ENCODE data around the gene SMCO3.

The SMCO3 gene

DNA sequence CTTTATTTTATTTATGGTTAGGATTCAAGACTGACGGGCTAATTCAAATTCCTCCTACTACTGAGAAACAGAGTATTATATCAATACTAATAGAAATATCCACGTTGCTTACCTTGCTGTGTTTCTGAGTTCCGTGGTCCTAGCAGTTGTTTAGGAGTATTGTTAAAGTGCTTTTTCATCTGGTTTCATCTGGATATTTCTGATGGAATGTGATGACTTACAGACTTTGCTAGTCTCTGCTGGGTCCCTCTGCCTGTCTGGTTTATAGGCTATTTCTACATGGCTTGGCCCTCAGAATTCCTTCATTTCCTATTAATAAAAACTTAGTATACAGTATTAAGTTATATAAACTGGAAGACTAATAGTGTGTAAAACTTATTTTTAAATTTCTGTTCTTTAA lies at the start of gene SMCO3:
TSS of gene SMCO3 (minus strand) at position 169 of the 400 bp plus-strand sequence. CDS start 7,502 bp downstream, outside the sequence.
- no peak for DNase-seq (ENCODE audit: low read depth)

DNA sequence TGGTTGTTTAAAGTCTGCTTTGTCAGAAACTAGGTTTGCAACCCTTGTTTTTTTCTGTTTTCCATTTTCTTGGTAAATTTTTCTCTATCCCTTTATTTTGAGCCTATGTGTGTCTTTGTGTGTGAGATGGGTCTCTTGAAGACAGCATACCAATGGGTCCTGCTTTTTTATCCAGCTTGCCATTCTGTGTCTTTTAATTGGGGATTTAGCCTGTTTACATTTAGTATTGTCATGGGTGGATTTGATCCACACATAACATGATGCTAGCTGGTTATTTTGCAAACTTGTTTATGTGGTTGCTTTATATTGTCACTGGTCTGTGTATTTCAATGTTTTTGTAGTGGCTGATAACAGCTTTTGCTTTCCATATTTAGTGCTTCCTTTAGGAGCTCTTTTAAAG lies 46.5 kb upstream of the SMCO3 start:
- no peak for DNase-seq (ENCODE audit: low read depth)

DNA sequence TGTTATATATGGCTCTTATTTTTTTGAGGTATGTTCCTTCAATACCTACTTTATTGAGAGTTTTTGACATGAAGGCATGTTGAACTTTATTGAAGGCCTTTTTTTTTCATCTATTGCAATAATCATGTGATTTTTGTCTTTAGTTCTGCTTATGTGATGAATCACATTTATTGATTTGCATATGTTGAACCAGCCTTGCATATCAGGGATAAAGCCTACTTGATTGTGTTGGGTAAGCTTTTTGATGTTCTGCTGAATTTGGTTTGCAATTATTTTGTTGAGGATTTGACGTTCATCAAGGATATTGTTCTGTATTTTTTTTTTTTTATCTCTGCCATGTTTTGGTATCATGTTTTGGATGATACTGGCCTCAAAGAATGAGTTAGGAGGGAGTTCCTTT lies 44.5 kb upstream of the SMCO3 start:
- DNase-seq (ENCODE audit: low read depth): no peak

DNA sequence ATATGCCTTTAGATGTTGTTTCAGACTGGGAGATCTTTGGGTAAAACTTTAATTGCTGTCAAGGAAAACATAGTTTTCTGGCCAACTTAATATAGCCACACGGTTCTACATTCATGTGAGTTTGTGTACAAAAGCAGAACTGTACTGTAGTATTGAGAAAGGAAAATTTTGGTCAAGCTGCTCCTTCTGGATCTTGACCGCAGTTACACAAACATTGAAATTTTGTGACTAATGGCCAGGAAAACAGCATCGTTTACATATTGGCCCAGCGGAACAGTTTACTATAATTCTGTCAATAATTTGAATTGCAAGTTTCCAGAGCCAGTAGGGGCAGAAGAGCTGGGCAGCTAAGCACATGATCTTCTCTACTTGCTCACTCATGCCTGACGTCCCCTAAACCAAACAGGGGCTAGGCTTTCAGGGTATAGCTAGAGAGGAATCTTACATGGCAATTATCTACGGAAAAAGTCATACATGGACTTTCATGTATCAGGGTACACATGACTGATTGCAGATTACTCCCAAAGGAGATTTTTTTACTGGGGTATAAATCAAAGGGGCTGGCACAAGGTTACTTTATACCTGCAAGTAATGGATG lies 40.7 kb upstream of the SMCO3 start:
- no peak for DNase-seq (ENCODE audit: low read depth)

DNA sequence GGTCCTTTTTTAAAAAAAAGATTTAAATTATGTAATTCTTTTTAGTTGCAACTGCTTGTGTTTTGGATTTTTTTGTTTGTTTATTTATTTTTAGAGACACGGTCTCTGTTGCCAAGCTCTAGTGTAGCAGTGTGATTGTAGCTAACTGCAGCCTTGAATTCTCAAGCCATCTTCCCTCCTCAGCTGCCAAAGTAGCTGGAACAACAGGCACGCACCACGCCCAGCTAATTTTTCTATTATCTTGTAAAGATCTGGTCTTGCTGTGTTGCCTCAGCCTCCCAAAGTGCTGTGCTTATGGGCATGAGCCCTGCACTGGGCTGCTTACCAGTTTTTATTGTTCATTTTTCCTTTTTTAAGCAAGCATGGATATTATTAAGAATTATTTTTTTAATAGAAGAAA lies 40.0 kb upstream of the SMCO3 start:
- DNase-seq (ENCODE audit: low read depth): no peak

DNA sequence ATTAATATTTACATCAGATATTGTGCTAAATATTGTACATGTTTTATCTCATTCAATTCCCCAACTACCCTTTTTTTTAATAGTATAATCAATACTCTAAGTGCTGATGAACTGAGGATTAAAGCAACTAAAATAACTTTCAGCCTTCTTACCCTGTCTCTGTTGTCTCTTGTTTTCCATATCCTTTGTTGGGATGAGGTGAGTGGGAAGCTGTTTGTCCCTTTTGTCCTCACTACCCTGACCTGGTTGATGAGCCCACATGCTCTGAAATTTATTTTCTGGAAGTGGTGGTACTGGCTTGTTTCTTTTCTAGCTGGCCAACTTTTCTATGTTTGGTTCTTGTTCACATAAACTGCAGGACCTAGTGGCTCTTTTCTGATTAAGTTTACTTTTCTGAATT lies 38.9 kb upstream of the SMCO3 start:
- DNase-seq (ENCODE audit: low read depth): no peak

DNA sequence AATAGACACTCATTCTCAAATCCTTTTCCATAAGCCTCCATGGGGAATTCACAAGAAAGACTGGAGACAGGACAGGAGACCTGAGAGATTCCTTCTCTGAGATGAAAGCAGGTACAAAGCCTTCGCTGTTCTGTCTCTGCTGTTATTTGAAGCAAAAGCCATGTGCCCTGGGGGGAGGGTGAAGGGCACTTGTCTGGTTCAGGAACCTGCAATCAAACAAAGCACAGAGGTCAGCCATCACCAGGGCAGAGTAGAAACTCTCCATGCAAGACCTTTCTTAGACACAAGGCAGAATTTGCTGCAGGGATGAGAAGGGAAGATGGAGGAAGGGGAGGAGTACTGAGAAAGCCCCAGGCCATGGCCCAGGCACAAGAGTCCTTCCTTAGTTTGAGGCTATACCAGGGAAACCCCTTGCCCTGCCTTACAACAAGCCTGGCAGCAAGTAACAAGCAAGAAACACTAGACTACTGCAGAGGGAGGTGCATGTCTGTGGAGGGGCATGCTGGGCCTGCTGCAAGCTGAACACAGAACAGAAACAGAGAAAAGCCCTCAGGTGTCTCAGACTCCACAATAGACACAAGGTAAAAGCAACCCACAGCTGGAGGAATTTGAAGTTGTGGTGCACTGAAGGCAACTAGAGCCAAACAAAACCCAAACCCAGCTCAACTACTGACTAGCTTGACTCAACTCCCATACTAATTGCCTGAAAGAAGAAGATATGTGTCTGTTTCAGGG lies 37.1 kb upstream of the SMCO3 start:
- DNase-seq (ENCODE audit: low read depth): no peak

DNA sequence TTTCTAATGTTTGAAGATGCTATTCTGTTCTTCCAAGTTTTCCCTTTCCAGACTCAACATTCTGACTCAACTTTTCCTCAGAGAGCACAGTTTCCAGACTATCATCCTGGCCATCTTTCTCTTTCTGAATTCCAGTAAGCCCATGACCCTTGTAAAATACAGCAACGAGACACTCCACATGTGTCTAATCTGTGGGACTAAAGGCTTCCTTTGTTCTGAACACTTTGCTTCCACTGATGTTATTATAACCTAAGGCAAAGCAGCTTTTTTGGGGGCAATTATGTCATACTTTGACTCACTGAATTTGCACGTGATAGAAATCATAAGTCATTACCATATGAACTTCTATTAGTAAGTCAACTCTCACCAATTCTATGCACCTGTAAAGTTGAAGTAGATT lies 35.7 kb upstream of the SMCO3 start:
- DNase-seq (ENCODE audit: low read depth): no peak

DNA sequence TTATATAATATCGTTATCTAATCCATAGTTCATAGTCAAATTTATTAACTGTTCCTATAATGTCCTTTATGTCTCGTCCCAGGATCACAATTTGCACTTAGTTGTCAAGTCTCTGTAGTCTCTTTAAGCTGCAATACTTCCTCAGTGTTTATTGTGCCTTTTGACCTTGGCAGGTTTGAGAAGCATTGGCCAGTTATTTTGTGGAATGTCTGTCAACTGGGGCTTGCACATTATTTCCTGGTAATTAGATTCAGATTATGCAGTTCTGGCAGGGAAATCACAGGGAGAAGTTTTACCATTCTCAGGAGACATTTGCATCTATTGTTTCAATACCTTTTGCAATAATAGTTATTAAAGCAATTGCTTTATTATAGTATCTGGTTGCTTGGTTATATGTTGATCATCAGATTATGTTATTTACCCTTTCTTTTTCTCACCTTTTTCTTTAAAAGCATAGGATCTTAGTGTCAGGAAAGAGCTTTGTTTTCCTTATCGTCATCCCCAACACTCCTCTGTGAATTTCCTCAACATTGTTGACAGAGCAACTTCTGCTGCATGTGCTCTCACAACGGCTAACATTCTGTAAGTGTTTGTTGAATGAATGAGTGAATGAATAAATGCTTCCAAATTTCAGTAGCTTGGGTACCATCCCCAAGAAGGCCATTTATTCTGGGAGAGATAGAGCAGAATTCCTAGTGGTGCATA lies 33.0 kb upstream of the SMCO3 start:
- no peak for DNase-seq (ENCODE audit: low read depth)

DNA sequence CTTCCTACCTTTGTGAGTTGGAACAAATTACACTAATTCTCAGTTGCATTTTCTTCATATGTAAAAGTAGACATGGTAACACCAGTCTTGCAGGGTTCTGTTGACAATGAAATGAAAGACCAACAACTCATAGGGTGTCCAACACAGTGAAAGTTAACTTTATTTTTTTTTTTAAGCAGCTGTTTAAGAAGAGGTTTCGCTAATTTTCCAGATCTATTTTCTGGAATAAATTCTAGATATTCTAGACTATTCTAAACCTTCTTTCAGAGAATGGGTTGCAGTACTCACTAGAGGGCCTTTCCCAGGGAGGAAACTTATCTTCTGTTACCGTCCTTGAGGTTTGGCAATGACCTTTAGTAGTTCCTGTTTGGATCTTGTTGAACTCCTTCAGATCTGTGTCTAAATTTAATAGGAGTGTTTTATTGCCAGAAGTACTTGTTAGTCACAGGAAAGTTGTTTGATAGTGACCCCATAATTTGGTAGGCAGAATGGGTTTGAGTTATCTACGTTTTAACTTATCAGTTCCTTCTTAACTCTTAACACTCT lies 32.1 kb upstream of the SMCO3 start:
- no peak for DNase-seq (ENCODE audit: low read depth)

DNA sequence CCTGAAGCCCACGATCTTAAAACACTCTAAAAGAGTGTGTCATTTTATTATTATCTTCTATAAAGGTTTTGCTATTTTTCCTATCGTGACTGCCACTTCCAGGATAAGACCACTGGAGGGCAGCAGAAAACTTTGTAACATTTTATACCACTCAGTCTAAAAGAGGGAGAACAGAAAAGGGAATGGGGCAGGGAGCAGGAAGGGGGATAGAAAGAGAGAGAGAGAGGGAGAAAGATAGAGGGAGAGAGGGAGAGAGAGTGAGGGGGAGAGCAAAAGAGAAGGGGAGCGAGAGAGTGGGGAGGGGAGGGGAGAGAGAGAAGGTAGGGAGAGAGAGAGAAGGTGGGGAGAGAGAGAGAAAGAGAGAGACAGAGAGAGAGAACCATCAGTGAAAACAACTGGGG lies 31.4 kb upstream of the SMCO3 start:
- DNase-seq (ENCODE audit: low read depth): no peak

DNA sequence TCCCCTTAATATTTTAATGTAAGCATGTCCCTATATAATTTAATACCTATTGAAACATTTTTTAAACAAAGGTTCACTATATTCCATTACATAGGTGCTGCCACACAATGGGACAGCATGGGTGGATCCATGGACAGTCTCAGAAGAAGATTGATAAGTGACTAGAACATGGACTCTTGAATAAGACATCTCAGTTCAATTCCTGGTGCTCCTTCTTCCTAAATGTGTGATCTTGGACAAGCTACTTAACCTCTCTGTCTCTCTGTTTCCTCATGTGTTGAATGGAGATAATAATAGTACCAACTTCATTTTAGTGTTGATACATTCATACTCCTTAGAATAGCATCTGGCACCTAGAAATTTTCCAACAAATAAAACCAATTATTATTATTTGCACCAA lies 30.4 kb upstream of the SMCO3 start:
- DNase-seq (ENCODE audit: low read depth): no peak

DNA sequence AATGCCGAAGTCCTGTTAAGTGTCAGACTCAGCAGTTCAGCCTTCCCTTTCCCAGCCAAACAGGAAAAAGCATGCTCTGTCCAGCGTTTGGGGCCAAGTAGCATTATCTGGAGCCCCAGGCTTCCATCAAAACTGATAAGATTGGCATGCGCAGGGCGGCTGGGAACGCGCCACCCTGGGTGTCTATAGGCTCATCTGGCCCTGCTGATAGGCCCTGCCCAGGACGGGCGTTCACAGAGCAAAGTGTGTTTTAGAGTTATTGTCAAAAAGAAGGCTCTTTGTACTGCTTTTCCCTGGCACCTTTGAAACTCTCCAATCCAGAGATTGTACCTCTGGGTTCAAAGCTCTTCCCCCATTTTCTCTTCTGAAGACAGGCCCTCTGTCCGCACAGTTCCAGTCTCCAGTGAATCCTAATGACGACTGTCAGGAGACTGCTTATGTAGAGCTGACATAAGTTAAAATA lies 29.5 kb upstream of the SMCO3 start, which contains the start of gene ART4:
TSS of gene ART4 (minus strand) at position 102 of the 463 bp plus-strand sequence. CDS start 413 bp downstream, outside the sequence.
- no peak for DNase-seq (ENCODE audit: low read depth)

DNA sequence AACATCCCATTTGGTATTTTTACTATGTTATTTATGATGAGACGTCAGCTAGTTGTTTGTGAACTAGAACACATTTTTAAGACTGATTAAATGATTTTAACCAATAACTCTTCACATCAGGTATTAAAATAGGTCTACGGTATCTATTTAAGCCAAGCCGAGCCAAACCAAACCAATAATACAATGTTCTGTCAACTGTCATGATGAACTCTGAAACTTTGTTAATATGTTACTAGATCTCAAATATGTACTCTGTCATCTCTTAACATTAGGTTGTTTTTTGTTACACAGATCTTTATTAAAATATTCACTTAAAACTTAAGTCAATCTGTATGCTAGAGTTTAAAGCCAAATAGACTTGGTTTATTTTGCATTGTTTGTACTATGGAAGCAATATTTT lies 28.3 kb upstream of the SMCO3 start:
- DNase-seq (ENCODE audit: low read depth): no peak

DNA sequence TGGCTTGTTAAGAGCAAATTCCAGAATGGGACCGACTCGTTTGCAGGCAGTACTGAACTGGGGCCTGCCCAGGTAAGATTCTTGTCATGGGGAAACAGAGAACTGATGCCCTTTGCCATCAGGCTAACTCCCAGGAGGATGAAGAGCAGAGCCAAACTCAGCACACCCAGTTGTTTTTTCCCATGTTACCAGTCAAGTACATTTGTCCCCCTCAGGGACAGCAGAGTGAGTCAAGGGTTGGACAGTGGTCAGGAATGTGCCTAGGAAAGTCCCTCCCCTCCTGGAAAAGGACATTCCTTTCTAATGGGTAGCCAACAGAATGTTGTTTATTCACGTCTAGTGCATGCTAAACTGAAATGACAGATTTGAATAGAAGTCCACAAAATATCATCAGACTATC lies 27.8 kb upstream of the SMCO3 start:
- peak; percentile 44 for DNase-seq (ENCODE audit: low read depth)

DNA sequence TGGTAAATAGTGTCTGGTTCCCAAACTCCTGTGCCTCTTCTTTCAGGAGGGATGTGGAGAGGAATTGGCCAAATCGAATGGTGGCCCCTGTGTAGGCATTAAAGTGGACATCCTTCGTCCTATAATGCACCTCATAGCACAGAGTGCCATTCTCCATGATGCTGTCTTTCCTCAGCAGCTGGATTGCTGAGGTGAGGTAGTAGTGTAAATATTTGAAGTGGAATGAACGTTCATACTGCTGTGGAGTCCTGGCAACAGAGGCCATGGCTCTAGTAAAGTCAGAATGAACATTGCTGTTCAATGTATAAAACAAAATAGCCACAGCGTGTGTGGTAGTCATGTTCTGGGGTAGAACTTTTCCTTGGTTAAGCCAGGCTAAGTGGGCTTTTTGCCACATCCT lies 26.6 kb upstream of the SMCO3 start:
- no peak for DNase-seq (ENCODE audit: low read depth)

DNA sequence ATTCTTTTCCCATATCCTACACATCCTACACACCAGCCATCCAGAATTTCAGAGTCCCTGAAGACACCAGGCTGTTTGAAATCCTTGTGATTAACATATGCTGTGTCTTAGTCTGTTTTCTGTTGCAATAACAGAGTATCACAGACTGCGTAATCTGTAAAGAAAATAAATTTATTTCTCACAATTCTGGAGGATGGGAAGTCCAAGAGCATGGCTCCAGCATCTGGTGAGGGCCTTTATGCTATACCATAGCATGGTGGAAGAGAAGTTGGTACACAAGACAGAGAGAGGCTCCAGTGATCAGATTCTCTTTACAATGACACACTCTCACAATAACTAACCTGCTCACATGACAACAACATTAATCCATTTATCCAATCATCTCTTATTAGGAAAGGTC lies 25.3 kb upstream of the SMCO3 start:
- no peak for DNase-seq (ENCODE audit: low read depth)

DNA sequence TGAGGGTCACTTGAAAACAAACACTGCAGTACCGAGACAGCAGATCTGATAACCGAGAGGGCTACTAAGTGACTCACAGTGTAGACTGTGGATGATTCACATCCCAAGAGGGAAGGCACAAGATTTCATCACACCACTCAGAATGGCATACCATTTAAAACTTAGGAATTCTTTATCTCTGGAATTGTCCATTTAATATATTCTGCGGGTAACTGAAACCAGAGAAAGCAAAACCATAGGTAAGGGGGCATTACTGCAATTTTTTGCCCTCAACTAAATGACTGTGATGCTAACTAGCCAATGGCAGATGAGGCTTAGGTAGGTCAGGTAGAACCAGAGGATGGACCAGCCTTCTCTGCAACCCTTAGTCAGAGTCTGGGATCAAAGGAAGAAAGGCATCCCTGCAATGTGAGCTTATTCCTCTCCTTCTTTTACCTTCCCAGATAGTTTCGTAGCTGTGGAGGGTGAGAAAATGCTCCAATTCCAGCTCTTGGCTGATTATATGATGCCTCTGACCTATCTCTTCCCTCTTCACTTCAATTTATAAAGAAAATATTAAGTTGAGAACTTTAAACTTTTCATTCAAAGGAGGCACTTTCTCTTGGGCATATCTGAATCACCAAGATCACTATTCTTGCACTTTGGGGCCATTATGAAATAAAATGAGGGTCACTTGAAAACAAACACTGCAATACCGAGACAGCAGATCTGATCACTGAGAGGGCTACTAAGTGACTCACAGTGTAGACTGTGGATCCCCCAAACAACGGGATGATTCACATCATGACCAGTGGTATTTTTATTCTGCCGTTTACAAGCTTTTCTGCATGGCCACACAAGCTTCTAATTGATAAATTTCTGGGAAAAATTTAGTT lies 22.6 kb upstream of the SMCO3 start:
- peak; percentile 79 for DNase-seq (ENCODE audit: low read depth)

DNA sequence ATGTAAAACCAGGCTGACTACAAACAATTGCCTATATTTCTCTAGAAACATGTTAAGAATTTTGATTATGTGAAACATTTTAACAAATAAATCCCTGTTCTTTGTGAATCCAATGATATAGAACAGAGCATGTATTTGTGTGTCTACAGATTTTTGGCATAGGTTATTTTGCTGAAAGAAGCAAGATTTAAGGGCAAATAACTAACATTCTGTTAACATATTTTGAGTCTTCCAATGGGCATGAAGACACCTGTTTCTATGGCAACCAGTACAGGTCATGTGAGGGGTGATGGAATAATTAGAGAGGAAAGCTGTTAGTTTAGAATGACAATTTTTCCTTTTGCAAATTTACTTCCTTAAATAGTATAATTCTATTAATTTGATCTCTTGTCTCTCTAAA lies 20.5 kb upstream of the SMCO3 start:
- DNase-seq (ENCODE audit: low read depth): no peak

DNA sequence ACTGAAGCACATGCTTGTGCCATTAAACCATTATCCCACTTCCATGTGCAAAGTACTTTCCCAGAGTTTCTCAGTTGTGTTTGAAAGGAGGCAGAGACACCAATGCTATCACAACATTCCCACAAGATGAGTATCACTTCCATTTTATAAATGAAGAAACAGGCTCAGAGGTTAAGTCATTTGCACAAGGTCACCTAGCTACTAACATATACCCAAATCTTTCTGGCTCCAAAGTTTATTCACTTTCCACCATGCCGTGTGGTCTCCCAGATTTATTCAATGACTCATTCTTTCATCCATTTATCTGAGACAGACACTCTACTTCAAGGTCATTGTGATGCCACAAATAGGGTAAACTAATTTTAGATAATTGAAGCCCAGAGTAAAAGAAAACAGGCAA lies 20.0 kb upstream of the SMCO3 start:
- DNase-seq (ENCODE audit: low read depth): no peak

DNA sequence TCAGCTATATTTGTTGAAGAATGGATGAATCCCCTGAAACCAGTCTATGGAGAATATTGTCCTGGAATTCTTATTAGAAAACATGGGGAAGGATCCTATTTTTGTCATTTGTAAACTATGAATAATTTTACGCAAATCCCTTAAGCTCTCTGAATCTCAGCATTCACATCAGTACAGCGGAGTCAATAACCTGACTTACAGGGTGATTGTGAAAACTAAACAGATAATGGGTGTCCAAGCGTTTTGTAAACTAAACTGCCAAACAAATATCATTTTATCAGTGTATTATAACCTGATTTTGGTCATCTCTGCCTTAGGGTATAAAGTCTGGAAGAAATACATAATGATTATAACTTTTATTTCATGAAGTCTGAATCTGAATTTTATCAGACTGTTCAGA lies 19.4 kb upstream of the SMCO3 start:
- no peak for DNase-seq (ENCODE audit: low read depth)

DNA sequence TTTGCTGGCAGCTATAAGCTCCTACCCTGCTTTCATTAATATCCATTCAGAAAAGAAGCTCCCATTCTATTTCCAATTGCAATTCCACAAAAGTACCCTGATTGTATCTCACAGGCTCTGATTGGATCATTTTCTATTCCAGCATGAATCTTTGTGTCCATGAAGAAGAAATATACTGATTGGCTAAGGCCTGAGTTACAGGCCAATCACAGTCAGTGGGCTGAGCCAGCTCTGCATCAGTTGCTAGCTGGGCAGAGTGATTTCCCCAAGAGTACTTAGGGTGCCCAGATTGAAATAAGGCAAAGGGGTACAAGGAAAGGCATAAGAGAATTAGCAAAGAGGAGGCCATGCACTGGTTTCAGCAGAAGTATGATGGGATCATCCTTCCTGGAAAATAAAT lies 14.9 kb upstream of the SMCO3 start:
- DNase-seq (ENCODE audit: low read depth): no peak
